Parathyroid adenoma (tissue), 2 donors: ENCODE results near the gene PRR7.
"Not testable (repeated sequence)": the region's sequence is repeated elsewhere in the genome, so short reads cannot be mapped to it uniquely, and the experiment has no call there.

Experiments
- H2AFZ ChIP-seq: fragments of 300-600 bp; sonication (generic); one replicate; pipeline ENCODE4 v1.7.0; 2017; ENCODE audit warnings: antibody characterized with exemption, mild to moderate bottlenecking
- H3K27ac ChIP-seq: fragments of 300-600 bp; sonication (generic); one replicate; pipeline ENCODE4 v1.7.0; 2017
- H3K27me3 ChIP-seq: fragments of 300-600 bp; sonication (generic); one replicate; pipeline ENCODE4 v1.7.0; 2017; ENCODE audit warnings: low read length; ENCODE audit not compliant: control insufficient read depth, insufficient read depth
- H3K36me3 ChIP-seq: fragments of 300-600 bp; sonication (generic); one replicate; pipeline ENCODE4 v1.7.0; 2017; ENCODE audit warnings: low read length; ENCODE audit not compliant: control insufficient read depth, insufficient read depth
- H3K4me1 ChIP-seq: fragments of 300-600 bp; sonication (generic); one replicate; pipeline ENCODE4 v1.7.0; 2017; ENCODE audit warnings: control low read depth
- H3K4me2 ChIP-seq: fragments of 300-600 bp; sonication (generic); one replicate; pipeline ENCODE4 v1.7.0; 2017; ENCODE audit warnings: low read length
- H3K4me3 ChIP-seq: fragments of 300-600 bp; sonication (generic); one replicate; pipeline ENCODE4 v1.7.0; 2017; ENCODE audit warnings: low read depth, low read length
- H3K79me2 ChIP-seq: fragments of 300-600 bp; sonication (generic); one replicate; pipeline ENCODE4 v1.7.0; 2017; ENCODE audit warnings: control low read depth
- H3K9ac ChIP-seq: fragments of 300-600 bp; sonication (generic); one replicate; pipeline ENCODE4 v1.7.0; 2017; ENCODE audit warnings: mild to moderate bottlenecking
- H3K9me3 ChIP-seq: fragments of 300-600 bp; sonication (generic); one replicate; pipeline ENCODE4 v1.7.0; 2017; ENCODE audit warnings: low read length; ENCODE audit not compliant: control insufficient read depth
- CTCF ChIP-seq: fragments of 300-600 bp; sonication (generic); IDR thresholded peaks from one replicate; pipeline ENCODE4 v1.7.0; 2017; ENCODE audit warnings: antibody characterized with exemption, mild to moderate bottlenecking
- donor health status: primary hyperparathyroidism.

The PRR7 gene

GRCh38 chr5:177414481-177414880 lies 32.1 kb upstream of the PRR7 start:
- no peaks in the 10 kb centered on the region for H3K36me3 ChIP-seq
- no peak overlapping the region for H3K27ac ChIP-seq
- no peaks in the 10 kb centered on the region for H3K27me3 ChIP-seq
- H2AFZ ChIP-seq: no peak overlapping the region
- H3K4me2 ChIP-seq: no peak overlapping the region
- H3K79me2 ChIP-seq: no peaks in the 10 kb centered on the region
- no peak overlapping the region for H3K9ac ChIP-seq
- H3K4me1 ChIP-seq: peaks cover 10% of the 10 kb centered on the region
- no peak overlapping the region for H3K4me3 ChIP-seq
- no peak for TF ChIP-seq CTCF
- no peaks in the 10 kb centered on the region for H3K9me3 ChIP-seq

GRCh38 chr5:177417081-177417480 lies 29.5 kb upstream of the PRR7 start:
- H3K4me3 ChIP-seq, H3K4me2 ChIP-seq, H3K27ac ChIP-seq, H3K36me3 ChIP-seq, H2AFZ ChIP-seq, H3K9ac ChIP-seq, H3K9me3 ChIP-seq, H3K27me3 ChIP-seq, H3K4me1 ChIP-seq, H3K79me2 ChIP-seq: not testable (repeated sequence)

- no peaks in the 10 kb centered on the region for H3K9me3 ChIP-seq
- TF ChIP-seq CTCF: no peak
- no peak overlapping the region for H3K27ac ChIP-seq
- no peak overlapping the region for H3K4me2 ChIP-seq
- H3K4me3 ChIP-seq: no peak overlapping the region
- no peaks in the 10 kb centered on the region for H3K79me2 ChIP-seq
- no peaks in the 10 kb centered on the region for H3K36me3 ChIP-seq
- H3K9ac ChIP-seq: no peak overlapping the region
- no peaks in the 10 kb centered on the region for H3K27me3 ChIP-seq
- no peak overlapping the region for H2AFZ ChIP-seq
- no peaks in the 10 kb centered on the region for H3K4me1 ChIP-seq
These were observed 27.6 kb upstream of the PRR7 start for GRCh38 chr5:177419046-177419445.

- not testable (repeated sequence) for H2AFZ ChIP-seq, H3K27me3 ChIP-seq, H3K79me2 ChIP-seq, H3K36me3 ChIP-seq, H3K4me3 ChIP-seq, H3K4me1 ChIP-seq, H3K27ac ChIP-seq, H3K9ac ChIP-seq, H3K9me3 ChIP-seq, H3K4me2 ChIP-seq
These were observed 26.1 kb upstream of the PRR7 start for GRCh38 chr5:177420472-177420871.

- no peaks in the 10 kb centered on the region for H3K36me3 ChIP-seq
- no peak overlapping the region for H3K9ac ChIP-seq
- no peak overlapping the region for H2AFZ ChIP-seq
- no peak for TF ChIP-seq CTCF
- no peaks in the 10 kb centered on the region for H3K9me3 ChIP-seq
- no peak overlapping the region for H3K27ac ChIP-seq
- peaks cover 7% of the 10 kb centered on the region for H3K4me1 ChIP-seq
- H3K4me3 ChIP-seq: no peak overlapping the region
- H3K4me2 ChIP-seq: no peak overlapping the region
- H3K27me3 ChIP-seq: no peaks in the 10 kb centered on the region
- no peaks in the 10 kb centered on the region for H3K79me2 ChIP-seq
These were observed 25.4 kb upstream of the PRR7 start for GRCh38 chr5:177421062-177421798.

- H2AFZ ChIP-seq: no peak overlapping the region
- H3K36me3 ChIP-seq: no peaks in the 10 kb centered on the region
- no peak overlapping the region for H3K27ac ChIP-seq
- no peak overlapping the region for H3K4me3 ChIP-seq
- H3K9me3 ChIP-seq: no peaks in the 10 kb centered on the region
- H3K9ac ChIP-seq: no peak overlapping the region
- no peaks in the 10 kb centered on the region for H3K79me2 ChIP-seq
- H3K4me1 ChIP-seq: peaks cover 17% of the 10 kb centered on the region
- no peak for TF ChIP-seq CTCF
- no peaks in the 10 kb centered on the region for H3K27me3 ChIP-seq
- H3K4me2 ChIP-seq: no peak overlapping the region
These were observed 22.9 kb upstream of the PRR7 start for GRCh38 chr5:177423671-177424070.
